GM18868 (cell line): Measurements from ENCODE around the gene PSMB5.
"Not testable (repeated sequence)": the region's sequence is repeated elsewhere in the genome, so short reads cannot be mapped to it uniquely, and the experiment has no call there.

Experiments
- ATAC-seq: cut with Tn5 transposase; IDR thresholded peaks from one replicate; pipeline ENCODE4 v1.9.1; 2021; ENCODE audit warnings: mild to moderate bottlenecking, moderate library complexity; ENCODE audit not compliant: unreplicated experiment

Gene PSMB5

GRCh38 chr14:23020143-23021128, 14.3 kb downstream of the PSMB5 start:
- no peak for ATAC-seq

GRCh38 chr14:23018107-23018506, 16.6 kb downstream of the PSMB5 start:
- ATAC-seq: no peak

- no peak for ATAC-seq
These were observed 17.6 kb downstream of the PSMB5 start for GRCh38 chr14:23017091-23017490.

GRCh38 chr14:23015618-23016017, 19.1 kb downstream of the PSMB5 start:
- ATAC-seq: no peak

GRCh38 chr14:23013749-23014054, 21.0 kb downstream of the PSMB5 start:
- ATAC-seq: not testable (repeated sequence)

GRCh38 chr14:23013054-23013748, 21.5 kb downstream of the PSMB5 start:
- no peak for ATAC-seq

- ATAC-seq: peak; percentile 40
These were observed 24.6 kb downstream of the PSMB5 start, which contains the start of gene C14orf93 for GRCh38 chr14:23009939-23010726. Gene C14orf93 (minus strand): TSS chr14:23010143. CDS start chr14:22999023, 11,120 bp downstream.

GRCh38 chr14:23009483-23009938, 25.2 kb downstream of the PSMB5 start:
- ATAC-seq: no peak

- no peak for ATAC-seq
These were observed 25.9 kb downstream of the PSMB5 start for GRCh38 chr14:23008831-23009230.

GRCh38 chr14:23006544-23007419, 27.9 kb downstream of the PSMB5 start:
- peak; percentile 94 for ATAC-seq

GRCh38 chr14:23006188-23006534, 28.5 kb downstream of the PSMB5 start:
- ATAC-seq: no peak

- ATAC-seq: no peak
These were observed 29.1 kb downstream of the PSMB5 start for GRCh38 chr14:23005451-23006187.

GRCh38 chr14:23004274-23004673, 30.4 kb downstream of the PSMB5 start:
- ATAC-seq: not testable (repeated sequence)

GRCh38 chr14:23002592-23002991, 32.1 kb downstream of the PSMB5 start:
- no peak for ATAC-seq

- no peak for ATAC-seq
These were observed 33.8 kb downstream of the PSMB5 start for GRCh38 chr14:23000860-23001259.

GRCh38 chr14:22998329-22999012, 36.2 kb downstream of the PSMB5 start:
- no peak for ATAC-seq

- no peak for ATAC-seq
These were observed 36.9 kb downstream of the PSMB5 start for GRCh38 chr14:22997676-22998323.
